Caco-2 (cell line): ENCODE measurements around the gene GRPR. TPM values are rescaled to one million over a fixed set of nuclear protein-coding genes. Genes with fewer than 3 reads are reported as not detected.
A peak's percentile ranks its signal among the peaks of the same experiment; 100 is the strongest.

Experiments used
- BruUV-seq: library from RNA; stranded (reverse); fragments of 400-500 nt; replicated peaks from 2 replicates; lab custom pipeline; 2021; lab: Mats Ljungman, UMichigan
- CTCF ChIA-PET: fragments of 300-600 bp; sonication (Branson Sonifier 250); formaldehyde crosslinking; loops from one replicate; lab custom pipeline; 2022; ENCODE audit warnings: antibody characterized with exemption; lab: Charles Lee
- POLR2A ChIA-PET: fragments of 300-600 bp; sonication (Branson Sonifier 250); formaldehyde crosslinking; loops from one replicate; lab custom pipeline; 2022; ENCODE audit warnings: antibody characterized with exemption; lab: Charles Lee
- DNase-seq, 2 experiments: peaks; one replicate each; pipeline versions ENCODE4 v3.0.0 to v3.0.0-alpha.2; 2020 to 2022
- H3K27me3 ChIP-seq: replicated peaks from 2 replicates; pipeline ENCODE4 v1.6.0; 2011; ENCODE audit warnings: low read length; ENCODE audit not compliant: control insufficient read depth, insufficient read depth
- H3K36me3 ChIP-seq: 2 replicates; pipeline ENCODE4 v1.5.1; 2011; ENCODE audit warnings: low read length; ENCODE audit not compliant: control insufficient read depth, insufficient read depth
- H3K4me1 ChIP-seq: fragments of 250-450 bp; sonication (Bioruptor Pico); 2 replicates; pipeline ENCODE4 v1.5.1; 2020; ENCODE audit warnings: mild to moderate bottlenecking
- H3K4me3 ChIP-seq: 2 replicates; pipeline ENCODE4 v1.5.1; 2011; ENCODE audit warnings: low read depth, mild to moderate bottlenecking, control low read depth, low read length
- H3K9me3 ChIP-seq: fragments of 250-450 bp; sonication (Bioruptor Pico); 2 replicates; pipeline ENCODE4 v1.5.1; 2020; ENCODE audit warnings: mild to moderate bottlenecking, moderate library complexity
- H3K27ac Mint-ChIP-seq: one replicate; pipeline ENCODE4 v1.8.0; 2022; ENCODE audit warnings: mixed read lengths; ENCODE audit not compliant: unreplicated experiment
- H3K27me3 Mint-ChIP-seq: one replicate; pipeline ENCODE4 v1.8.0; 2022; ENCODE audit warnings: mixed read lengths; ENCODE audit not compliant: insufficient read depth, unreplicated experiment
- H3K36me3 Mint-ChIP-seq: one replicate; pipeline ENCODE4 v1.8.0; 2022; ENCODE audit warnings: mild to moderate bottlenecking, mixed read lengths; ENCODE audit not compliant: insufficient read depth, unreplicated experiment
- H3K4me1 Mint-ChIP-seq: one replicate; pipeline ENCODE4 v1.8.0; 2022; ENCODE audit warnings: low read depth, mixed read lengths; ENCODE audit not compliant: unreplicated experiment
- H3K4me3 Mint-ChIP-seq: one replicate; pipeline ENCODE4 v1.8.0; 2022; ENCODE audit warnings: mild to moderate bottlenecking, moderate library complexity, mixed read lengths; ENCODE audit not compliant: unreplicated experiment
- H3K9me3 Mint-ChIP-seq: one replicate; pipeline ENCODE4 v1.8.0; 2022; ENCODE audit warnings: mixed read lengths; ENCODE audit not compliant: unreplicated experiment
- intact Hi-C: fragments of 100-400 bp; cut with micrococcal nuclease; formaldehyde crosslinking; loops from one replicate; pipeline ENCODE4 v1.10.0; 2022; ENCODE audit not compliant: unreplicated experiment
- total RNA-seq: library from RNA; stranded (reverse); gene quantifications from 2 replicates; pipeline ENCODE4 v1.2.3, GENCODE V29; 2022
- TF ChIP-seq, protein P1 (sequence below), 2 experiments: fragments of 200-600 bp in 1 of 2; IDR thresholded peaks; 1 replicate in 1 of 2; 2 replicates in 1 of 2; pipeline versions ENCODE4 v1.5.1 to v1.8.0; 2011 to 2022; ENCODE audit warnings: antibody characterized with exemption in 1 of 2, control low read depth in 1 of 2, inconsistent platforms in 1 of 2, low read depth in 1 of 2, low read length in 1 of 2, mild to moderate bottlenecking in 1 of 2, moderate library complexity in 1 of 2; ENCODE audit not compliant: insufficient read depth in 1 of 2, severe bottlenecking in 1 of 2, unreplicated experiment in 1 of 2

GRPR gene
- total RNA-seq, 1 experiment from 2014 or later: not detected

DNA sequence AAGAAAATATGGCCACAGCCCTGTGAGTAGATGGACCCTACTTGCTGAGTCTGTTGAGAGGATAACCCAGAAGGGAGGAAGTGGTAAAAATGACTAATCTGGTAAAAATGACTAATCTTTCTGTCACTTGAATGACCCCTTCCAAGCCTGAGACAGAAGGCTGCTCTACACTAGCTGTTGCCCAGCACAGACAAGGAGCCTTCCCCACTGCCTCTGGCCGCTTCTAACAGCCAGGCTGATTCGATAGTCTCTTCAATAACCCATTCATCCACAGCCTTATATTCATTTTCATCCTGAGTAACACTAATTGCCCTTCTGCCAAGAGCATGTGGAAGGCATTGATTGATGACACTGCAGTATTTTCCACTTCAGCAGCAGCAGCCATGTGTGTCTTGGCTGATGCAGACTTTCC lies 62.4 kb downstream of the GRPR start:
- POLR2A ChIA-PET: no interaction called here

DNA sequence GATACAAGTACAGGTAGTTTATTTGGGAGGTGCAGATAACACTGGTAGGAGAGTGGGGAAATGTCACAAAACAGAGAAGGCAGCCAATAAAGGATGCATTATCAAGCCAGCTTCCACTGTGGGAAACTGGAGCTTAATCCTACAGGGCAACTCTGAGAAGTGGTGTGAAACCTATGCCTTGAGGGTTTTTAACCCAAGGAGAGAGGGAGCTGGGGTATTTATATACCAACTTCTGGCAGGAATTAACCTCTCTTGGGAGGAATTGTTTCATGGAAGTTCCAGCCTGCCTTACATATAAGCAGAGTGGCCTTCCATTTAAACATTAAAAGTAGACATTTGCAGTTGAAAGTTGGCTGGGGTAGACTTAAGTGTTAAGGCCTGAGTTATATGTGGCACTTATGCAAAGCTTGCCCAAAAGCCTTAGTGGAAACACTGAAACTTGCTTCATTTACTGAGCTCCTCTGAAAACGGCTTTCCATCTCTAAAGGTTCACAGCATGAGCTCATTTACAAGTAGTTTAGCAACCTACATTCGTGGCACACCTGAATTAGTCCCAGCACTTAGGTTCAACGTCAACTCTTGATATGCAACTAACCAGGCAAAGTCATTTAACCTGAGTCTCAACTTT lies 63.1 kb downstream of the GRPR start:
- CTCF ChIA-PET: no interaction called here
- no peak overlapping the region for H3K27ac Mint-ChIP-seq
- TF ChIP-seq, protein P1, sequence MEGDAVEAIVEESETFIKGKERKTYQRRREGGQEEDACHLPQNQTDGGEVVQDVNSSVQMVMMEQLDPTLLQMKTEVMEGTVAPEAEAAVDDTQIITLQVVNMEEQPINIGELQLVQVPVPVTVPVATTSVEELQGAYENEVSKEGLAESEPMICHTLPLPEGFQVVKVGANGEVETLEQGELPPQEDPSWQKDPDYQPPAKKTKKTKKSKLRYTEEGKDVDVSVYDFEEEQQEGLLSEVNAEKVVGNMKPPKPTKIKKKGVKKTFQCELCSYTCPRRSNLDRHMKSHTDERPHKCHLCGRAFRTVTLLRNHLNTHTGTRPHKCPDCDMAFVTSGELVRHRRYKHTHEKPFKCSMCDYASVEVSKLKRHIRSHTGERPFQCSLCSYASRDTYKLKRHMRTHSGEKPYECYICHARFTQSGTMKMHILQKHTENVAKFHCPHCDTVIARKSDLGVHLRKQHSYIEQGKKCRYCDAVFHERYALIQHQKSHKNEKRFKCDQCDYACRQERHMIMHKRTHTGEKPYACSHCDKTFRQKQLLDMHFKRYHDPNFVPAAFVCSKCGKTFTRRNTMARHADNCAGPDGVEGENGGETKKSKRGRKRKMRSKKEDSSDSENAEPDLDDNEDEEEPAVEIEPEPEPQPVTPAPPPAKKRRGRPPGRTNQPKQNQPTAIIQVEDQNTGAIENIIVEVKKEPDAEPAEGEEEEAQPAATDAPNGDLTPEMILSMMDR (IDR thresholded peaks at IDR 0.05; ENCODE audit: insufficient read depth in 1 of 2, low read depth in 1 of 2, low read length in 1 of 2, severe bottlenecking in 1 of 2, unreplicated experiment in 1 of 2): no peak

More for the DNA sequence above, 62.4 kb downstream of the GRPR start:
- H3K9me3 ChIP-seq: no peaks in the 10 kb centered on the region
- no peaks in the 10 kb centered on the region for H3K4me1 ChIP-seq
- CTCF ChIA-PET: no interaction called here
- Mint-ChIP-seq H3K27ac (peak overlapping the region; percentile 23), H3K9me3 (no peaks in the 10 kb centered on the region), H3K36me3 (no peaks in the 10 kb centered on the region), H3K27me3 (no peaks in the 10 kb centered on the region), H3K4me1 (peaks cover 3% of the 10 kb centered on the region), H3K4me3 (no peak overlapping the region)
- H3K27me3 ChIP-seq: no peaks in the 10 kb centered on the region
- no TSS peak for BruUV-seq
- intact Hi-C loops: no loop called here
- TF ChIP-seq, protein P1 (IDR thresholded peaks at IDR 0.05; ENCODE audit: insufficient read depth in 1 of 2, low read depth in 1 of 2, low read length in 1 of 2, severe bottlenecking in 1 of 2, unreplicated experiment in 1 of 2): no peak
- H3K4me3 ChIP-seq: no peak overlapping the region
- DNase-seq: no peak
- H3K36me3 ChIP-seq: no peaks in the 10 kb centered on the region

DNA sequence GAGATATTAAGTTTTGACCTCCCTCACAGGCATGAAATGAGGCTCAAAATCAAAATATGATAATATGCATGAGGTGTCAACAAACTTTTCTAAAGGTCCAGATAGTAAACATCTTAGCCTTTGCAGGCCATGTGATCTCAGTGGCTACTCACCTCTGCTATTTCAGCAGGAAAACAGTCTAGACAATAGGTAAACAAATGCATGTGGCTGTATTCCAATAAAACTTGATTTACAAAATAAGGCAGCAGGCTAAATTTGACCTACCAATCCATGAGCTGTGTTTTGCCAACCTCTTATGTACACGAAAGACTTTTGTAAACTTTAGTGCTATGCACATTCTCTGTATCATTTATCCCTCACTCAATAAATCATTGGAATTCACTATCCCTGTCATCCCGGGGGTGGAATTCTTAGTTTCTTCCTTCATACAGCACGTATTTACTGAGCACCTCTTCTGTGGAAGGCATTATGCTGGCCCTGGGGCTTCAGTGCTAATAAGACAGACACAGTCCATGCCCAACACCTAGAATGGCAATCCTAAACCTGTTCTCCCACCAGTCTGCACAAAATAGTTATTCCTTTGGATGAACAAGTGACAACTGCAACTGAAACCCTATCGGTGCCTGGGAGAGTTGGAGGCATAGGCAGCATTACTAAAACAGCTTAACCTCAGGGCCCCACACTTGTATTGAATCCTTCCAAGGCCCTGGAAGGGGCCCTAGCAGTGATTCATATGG lies 63.8 kb downstream of the GRPR start:
- no peaks in the 10 kb centered on the region for H3K36me3 ChIP-seq
- Mint-ChIP-seq H3K4me3 (no peak overlapping the region), H3K9me3 (no peaks in the 10 kb centered on the region), H3K4me1 (no peaks in the 10 kb centered on the region), H3K27me3 (no peaks in the 10 kb centered on the region), H3K36me3 (no peaks in the 10 kb centered on the region), H3K27ac (no peak overlapping the region)
- H3K4me1 ChIP-seq: no peaks in the 10 kb centered on the region
- BruUV-seq: no TSS peak
- CTCF ChIA-PET: no interaction called here
- TF ChIP-seq, protein P1 (IDR thresholded peaks at IDR 0.05; ENCODE audit: insufficient read depth in 1 of 2, low read depth in 1 of 2, low read length in 1 of 2, severe bottlenecking in 1 of 2, unreplicated experiment in 1 of 2): no peak
- intact Hi-C loops: no loop called here
- POLR2A ChIA-PET: no interaction called here
- no peaks in the 10 kb centered on the region for H3K9me3 ChIP-seq
- no peaks in the 10 kb centered on the region for H3K27me3 ChIP-seq
- DNase-seq: no peak
- H3K4me3 ChIP-seq: no peak overlapping the region

More for the DNA sequence above, 63.1 kb downstream of the GRPR start:
- Mint-ChIP-seq H3K4me1 (no peaks in the 10 kb centered on the region), H3K4me3 (no peak overlapping the region), H3K9me3 (no peaks in the 10 kb centered on the region), H3K36me3 (no peaks in the 10 kb centered on the region), H3K27me3 (no peaks in the 10 kb centered on the region)
- Histone ChIP-seq H3K9me3 (no peaks in the 10 kb centered on the region), H3K27me3 (no peaks in the 10 kb centered on the region), H3K4me1 (no peaks in the 10 kb centered on the region), H3K36me3 (no peaks in the 10 kb centered on the region), H3K4me3 (no peak overlapping the region)
- POLR2A ChIA-PET: no interaction called here
- intact Hi-C loops: no loop called here
- no TSS peak for BruUV-seq
- no peak for DNase-seq
